Nephron progenitor cell (in vitro differentiated cells): ENCODE results near the gene JMJD4.

Source experiments
- DNase-seq: peaks from one replicate; pipeline ENCODE4 v3.0.0; 2021
- H3K27ac Mint-ChIP-seq: 2 replicates; pipeline ENCODE4 v1.8.0; 2021; ENCODE audit warnings: mild to moderate bottlenecking, moderate library complexity, mixed read lengths
- H3K27me3 Mint-ChIP-seq: 2 replicates; pipeline ENCODE4 v1.8.0; 2021; ENCODE audit warnings: mild to moderate bottlenecking, low read depth, mixed read lengths; ENCODE audit not compliant: poor library complexity
- H3K36me3 Mint-ChIP-seq: 2 replicates; pipeline ENCODE4 v1.8.0; 2021; ENCODE audit warnings: low read depth, mixed read lengths
- H3K4me1 Mint-ChIP-seq: 2 replicates; pipeline ENCODE4 v1.8.0; 2021; ENCODE audit warnings: mixed read lengths
- H3K4me3 Mint-ChIP-seq: 2 replicates; pipeline ENCODE4 v1.8.0; 2021; ENCODE audit warnings: mild to moderate bottlenecking, moderate library complexity, mixed read lengths
- H3K9me3 Mint-ChIP-seq: 2 replicates; pipeline ENCODE4 v1.8.0; 2021; ENCODE audit warnings: mild to moderate bottlenecking, moderate library complexity, mixed read lengths
- TF ChIP-seq, protein P1 (sequence below): fragments of 200-600 bp; sonication (generic); IDR thresholded peaks from 2 replicates; pipeline ENCODE4 v1.5.0; 2021; ENCODE audit warnings: antibody characterized with exemption

The JMJD4 gene

DNA sequence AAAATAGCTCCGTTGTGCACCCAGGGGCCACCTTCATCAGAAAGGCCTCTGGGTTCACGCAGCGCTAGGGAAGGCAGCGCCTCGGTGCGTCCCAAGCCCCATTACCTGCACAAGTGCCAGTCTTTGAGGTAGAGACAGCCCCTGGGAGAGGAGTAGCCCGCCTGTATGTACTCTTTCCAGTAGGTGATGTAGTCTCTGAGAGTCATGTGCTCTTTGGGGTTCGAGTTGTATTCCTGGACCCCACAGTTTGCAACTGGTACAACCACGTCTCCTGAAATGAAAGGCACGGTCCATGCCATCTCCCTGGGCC lies 601 bp downstream of the JMJD4 start:
- TF ChIP-seq, protein P1, sequence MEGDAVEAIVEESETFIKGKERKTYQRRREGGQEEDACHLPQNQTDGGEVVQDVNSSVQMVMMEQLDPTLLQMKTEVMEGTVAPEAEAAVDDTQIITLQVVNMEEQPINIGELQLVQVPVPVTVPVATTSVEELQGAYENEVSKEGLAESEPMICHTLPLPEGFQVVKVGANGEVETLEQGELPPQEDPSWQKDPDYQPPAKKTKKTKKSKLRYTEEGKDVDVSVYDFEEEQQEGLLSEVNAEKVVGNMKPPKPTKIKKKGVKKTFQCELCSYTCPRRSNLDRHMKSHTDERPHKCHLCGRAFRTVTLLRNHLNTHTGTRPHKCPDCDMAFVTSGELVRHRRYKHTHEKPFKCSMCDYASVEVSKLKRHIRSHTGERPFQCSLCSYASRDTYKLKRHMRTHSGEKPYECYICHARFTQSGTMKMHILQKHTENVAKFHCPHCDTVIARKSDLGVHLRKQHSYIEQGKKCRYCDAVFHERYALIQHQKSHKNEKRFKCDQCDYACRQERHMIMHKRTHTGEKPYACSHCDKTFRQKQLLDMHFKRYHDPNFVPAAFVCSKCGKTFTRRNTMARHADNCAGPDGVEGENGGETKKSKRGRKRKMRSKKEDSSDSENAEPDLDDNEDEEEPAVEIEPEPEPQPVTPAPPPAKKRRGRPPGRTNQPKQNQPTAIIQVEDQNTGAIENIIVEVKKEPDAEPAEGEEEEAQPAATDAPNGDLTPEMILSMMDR: no peak
- peak overlapping the region; percentile 96 for H3K4me3 Mint-ChIP-seq
- no peak for DNase-seq
- H3K36me3 Mint-ChIP-seq: peaks cover 9% of the 10 kb centered on the region
- no peaks in the 10 kb centered on the region for H3K9me3 Mint-ChIP-seq
- no peaks in the 10 kb centered on the region for H3K27me3 Mint-ChIP-seq
- H3K27ac Mint-ChIP-seq: no peak overlapping the region
- H3K4me1 Mint-ChIP-seq: peaks cover 39% of the 10 kb centered on the region

DNA sequence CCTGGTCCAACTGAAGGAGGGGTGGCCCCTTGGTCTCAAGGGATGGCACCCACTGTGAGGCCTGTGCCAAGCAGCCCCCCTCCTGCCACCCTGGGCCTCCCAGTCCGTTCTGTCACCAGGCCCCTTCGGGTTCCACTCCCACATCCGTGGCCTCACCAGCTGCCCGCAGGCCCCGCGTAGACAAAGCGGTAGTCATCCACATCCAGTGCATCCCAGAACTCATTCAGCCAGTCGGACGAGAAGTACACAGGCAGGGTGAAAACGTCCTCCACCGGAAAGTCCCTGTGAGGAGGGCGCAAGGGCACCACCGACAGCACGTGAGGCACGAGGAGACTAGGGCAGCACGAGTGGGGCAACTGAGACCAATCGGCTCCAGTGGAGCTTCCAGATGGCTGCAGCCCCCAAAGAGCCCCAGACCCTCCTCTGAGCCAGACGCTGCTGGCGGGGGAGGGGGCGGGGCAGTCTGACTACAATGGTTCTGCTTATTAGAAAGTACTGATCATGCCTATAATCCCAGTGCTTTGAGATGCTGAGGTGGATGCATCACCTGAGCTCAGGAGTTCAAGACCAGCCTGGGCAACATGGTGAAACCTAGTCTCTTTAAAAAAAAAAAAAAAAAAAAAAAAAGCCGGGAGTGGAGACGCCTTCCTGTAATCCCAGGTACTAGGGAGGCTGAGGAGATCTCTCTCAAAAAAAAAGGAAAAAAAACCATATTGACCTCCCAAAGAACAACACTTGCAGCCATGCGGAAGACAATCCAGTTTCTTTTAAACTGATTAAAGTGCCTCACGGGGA lies 1.2 kb downstream of the JMJD4 start:
- Mint-ChIP-seq H3K36me3 (peaks cover 9% of the 10 kb centered on the region), H3K27me3 (no peaks in the 10 kb centered on the region), H3K27ac (no peak overlapping the region), H3K9me3 (no peaks in the 10 kb centered on the region), H3K4me3 (peak overlapping the region; percentile 96), H3K4me1 (peaks cover 44% of the 10 kb centered on the region)
- no peak for DNase-seq
- TF ChIP-seq, protein P1: no peak

DNA sequence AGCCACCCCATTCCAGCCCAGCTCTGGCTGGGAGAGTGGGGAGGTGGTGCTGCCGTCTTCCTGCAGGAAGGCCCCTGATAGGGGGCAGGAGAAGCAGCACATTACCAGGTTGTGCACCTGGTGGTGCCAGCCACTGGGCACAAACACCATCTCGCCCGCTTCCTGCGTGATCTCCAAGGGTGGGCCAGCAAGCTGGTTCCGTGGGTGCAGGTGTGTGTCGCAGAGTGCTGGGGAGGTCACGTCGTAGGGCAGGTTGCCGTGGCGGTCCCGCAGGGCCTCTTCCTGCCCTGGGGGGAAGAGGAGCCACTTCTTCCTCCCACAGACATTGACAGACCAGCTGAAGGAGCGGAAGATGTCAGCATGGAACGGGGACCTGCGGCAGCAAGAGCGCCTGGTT lies 1.8 kb downstream of the JMJD4 start:
- no peak for DNase-seq
- H3K4me3 Mint-ChIP-seq: peak overlapping the region; percentile 96
- H3K4me1 Mint-ChIP-seq: peaks cover 50% of the 10 kb centered on the region
- TF ChIP-seq, protein P1: no peak
- H3K27ac Mint-ChIP-seq: no peak overlapping the region
- H3K36me3 Mint-ChIP-seq: peaks cover 9% of the 10 kb centered on the region
- no peaks in the 10 kb centered on the region for H3K27me3 Mint-ChIP-seq
- no peaks in the 10 kb centered on the region for H3K9me3 Mint-ChIP-seq

DNA sequence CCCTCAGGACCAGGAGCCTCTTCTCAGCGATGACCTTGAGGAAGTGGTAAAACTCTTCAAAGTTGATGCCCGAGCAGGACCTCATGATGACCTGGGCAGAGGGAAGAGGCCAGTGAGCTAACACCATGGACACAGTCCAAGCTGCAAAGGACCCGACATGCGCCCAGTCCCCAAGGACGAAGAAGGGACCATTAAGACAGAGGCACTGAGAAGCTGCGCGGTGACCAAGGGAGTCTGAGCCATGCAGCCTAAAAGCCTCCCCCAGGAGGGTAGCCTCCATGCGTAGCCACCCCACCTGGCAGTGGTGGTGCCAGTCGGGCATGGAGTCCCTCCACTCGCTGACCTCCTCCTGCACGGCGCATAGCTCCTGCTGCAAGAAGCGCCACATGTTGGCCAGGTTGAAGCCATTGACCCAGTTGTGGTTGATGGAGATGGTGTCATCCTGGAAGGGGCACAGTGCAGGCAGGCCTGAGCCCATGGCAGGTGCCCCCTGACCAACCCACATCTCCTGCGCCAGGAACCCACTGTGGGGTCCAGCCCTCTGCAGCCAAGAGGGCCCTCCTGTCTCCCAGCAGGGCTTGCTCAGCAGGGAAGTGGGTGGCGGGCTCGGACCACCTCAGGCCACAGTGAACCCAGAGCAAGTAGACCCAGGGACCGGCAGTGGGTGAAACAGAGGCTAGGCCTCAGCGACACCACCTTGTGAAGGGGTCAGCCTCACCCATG lies 2.4 kb downstream of the JMJD4 start:
- Mint-ChIP-seq H3K9me3 (no peaks in the 10 kb centered on the region), H3K4me1 (peaks cover 54% of the 10 kb centered on the region), H3K27me3 (no peaks in the 10 kb centered on the region), H3K36me3 (peaks cover 9% of the 10 kb centered on the region), H3K4me3 (peak overlapping the region; percentile 54), H3K27ac (no peak overlapping the region)
- no peak for DNase-seq
- TF ChIP-seq, protein P1: no peak

DNA sequence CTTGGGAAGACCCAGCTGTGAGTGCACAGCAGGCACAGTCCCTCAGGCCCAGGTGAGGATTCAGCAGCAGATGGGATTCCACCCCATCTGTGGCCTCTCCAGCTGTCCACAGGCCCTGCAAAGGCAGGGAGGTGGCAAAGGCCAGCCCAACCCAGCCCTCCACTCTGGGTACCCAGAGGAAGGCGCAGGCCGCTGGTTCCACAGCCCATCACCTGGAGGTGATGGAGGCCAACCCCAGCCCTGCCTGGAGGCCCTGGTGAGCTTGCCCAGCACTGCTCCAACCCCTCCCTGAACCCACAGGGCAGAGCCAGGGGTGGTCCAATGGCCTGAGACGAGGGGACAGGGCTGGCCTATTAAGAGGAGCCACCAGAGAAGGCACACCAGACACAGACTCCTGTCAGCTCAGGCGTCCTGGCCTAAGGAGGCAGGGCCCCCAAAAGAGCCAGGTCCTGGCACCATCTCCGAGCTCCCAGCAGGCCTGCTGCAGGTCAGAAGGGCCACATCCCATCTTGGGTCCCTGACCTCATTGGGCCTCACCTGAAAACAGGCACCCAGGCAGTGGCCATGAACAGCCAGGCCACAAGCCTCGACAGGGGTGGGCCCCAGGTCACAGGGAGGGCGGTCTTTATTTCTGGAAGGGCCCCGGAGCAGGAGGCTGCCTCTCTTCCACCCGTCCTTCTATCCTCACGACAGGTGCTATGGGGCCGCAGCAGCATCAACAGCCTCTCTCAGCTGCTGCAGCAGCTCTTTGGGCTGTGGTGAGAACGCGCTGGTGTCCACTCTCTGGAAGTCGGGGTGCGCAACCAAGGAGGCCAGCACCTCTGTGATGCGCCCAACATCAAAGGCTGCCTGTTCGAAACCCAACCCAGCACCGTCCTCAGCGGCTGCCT lies 3.2 kb downstream of the JMJD4 start:
- Mint-ChIP-seq H3K4me1 (peaks cover 56% of the 10 kb centered on the region), H3K4me3 (no peak overlapping the region), H3K9me3 (no peaks in the 10 kb centered on the region), H3K27ac (no peak overlapping the region), H3K36me3 (peaks cover 3% of the 10 kb centered on the region), H3K27me3 (peaks cover 1% of the 10 kb centered on the region)
- no peak for DNase-seq
- TF ChIP-seq, protein P1: no peak
